GM21515 (cell line): ENCODE data around the gene TOMM34.

Experiments
- ATAC-seq: cut with Tn5 transposase; IDR thresholded peaks from one replicate; pipeline ENCODE4 v1.9.1; 2021; ENCODE audit not compliant: unreplicated experiment

Gene TOMM34

GRCh38 chr20:44963325-44964215 is 3.4 kb upstream of the TOMM34 start:
- no peak for ATAC-seq

DNA sequence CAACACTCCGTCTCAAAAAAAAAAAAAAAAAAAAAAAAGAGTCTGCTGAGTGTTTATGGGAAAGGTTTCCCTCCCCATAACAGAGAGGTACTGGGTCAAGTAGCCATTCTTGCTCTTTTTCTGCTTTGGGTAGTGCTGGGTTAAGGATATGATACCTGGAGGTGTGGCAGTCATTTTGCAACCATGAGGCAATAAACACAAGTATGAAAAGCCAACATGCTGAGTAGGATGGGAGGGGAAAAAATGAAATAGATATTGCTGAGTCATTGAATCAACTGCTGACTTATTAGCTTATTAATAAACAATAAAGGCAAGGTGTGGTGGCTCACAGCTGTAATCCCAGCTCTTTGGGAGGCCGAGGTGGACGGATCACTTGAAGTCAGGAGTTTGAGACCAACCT is 2.3 kb upstream of the TOMM34 start:
- ATAC-seq = no peak

GRCh38 chr20:44961870-44962267 is 1.7 kb upstream of the TOMM34 start:
- no peak for ATAC-seq

DNA sequence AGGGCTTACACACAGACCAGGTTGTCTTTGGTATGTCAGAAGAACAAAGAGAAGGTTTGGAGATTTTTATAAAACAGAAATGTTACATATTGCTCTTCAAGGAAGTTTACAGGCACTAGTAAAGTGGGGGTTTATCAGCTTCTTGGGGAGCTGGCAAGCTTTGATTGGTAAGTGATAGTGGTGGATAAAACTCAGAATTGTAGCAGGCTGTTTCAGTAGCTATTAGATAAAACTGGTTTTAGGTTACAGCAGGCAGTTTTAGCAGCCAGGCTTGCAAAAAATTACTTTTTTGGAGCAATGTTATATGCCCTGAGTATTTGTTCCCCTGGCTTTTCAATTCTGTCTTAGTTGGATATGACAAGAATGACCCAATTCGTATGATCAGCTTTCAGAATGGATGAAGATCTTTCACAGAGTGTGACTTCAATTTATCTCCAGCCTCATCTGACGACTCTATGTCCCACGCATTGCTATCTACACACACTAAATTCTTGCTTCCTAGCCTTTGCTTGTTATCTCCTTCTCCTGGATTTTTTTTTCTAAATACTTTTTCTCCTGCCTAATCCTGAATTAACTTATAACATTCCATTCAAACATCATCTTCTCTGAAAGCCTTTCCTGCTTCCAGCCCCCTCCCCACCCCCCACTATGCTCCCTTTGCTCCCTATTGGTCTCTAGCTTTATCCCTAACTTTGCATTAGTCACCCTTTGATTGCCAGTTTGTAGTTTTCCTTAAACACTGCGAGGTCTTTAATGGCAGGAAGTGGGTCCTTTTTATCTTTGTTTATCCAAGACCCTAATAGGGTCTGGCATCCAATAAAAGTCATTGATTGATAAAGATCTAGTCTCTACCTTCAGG is 1.0 kb upstream of the TOMM34 start:
- no peak for ATAC-seq

GRCh38 chr20:44959638-44960102 is 527 bp downstream of the TOMM34 start:
- no peak for ATAC-seq

GRCh38 chr20:44959082-44959637 is 1.0 kb downstream of the TOMM34 start:
- no peak for ATAC-seq

DNA sequence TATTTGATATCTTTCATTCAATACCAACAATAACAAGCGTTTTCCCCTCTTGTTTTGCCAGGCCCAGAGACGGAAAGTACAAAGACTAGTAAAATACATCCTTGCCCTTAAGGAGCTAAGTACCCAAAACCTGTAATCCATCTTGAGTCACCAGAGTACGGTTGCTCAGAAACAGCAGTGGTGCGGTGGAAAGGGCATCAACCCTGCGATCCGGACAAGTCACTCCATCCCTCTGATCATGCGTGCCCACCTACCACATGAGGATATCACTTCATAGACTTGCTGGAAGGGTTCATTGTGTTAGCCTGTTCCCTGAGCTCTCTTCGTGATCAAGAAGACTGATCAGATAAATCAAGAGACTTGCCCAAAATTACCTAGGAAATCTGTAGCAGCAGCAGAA is 1.9 kb downstream of the TOMM34 start:
- no peak for ATAC-seq

DNA sequence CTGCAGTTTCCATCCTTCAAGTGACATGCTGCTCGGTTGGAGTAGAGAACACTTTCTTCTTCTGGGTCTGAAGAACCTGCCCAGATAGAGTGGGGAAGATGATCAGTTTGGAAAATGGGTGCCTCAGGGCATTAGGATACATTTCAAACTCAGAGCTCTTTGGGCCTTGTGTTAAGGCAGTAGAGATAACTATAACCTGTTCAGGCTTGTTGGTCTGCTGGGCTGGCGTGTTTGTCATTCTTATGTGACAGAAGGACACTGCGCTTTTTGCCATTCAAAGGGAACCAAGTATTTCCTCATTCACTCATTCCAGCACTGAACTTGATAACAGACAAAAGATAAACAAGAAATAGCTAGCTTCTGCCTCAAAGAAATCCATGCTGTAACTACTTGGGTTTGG is 3.8 kb downstream of the TOMM34 start:
- no peak for ATAC-seq

GRCh38 chr20:44955270-44955669 is 4.9 kb downstream of the TOMM34 start:
- ATAC-seq = no peak

DNA sequence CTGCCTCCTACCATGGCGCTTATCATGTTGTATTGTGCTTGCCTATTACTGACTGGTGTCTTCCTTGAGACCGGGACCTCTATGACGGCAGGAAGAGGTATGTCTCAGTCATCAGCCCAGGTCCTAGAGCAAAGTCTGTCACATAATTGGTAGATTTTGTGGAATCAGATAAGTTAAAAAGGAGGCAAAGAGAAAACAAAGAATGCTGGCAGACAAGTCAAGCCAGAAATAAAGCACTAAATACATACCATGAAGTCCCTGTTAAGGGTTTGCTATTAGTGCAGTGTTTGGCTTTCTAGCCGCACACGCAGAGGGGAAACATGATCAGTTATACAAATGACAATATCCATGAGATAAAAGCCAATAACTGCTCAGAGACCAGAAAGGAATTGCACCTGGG is 6.0 kb downstream of the TOMM34 start:
- ATAC-seq = no peak

- ATAC-seq = no peak
Observed at GRCh38 chr20:44952731-44953130, 7.5 kb downstream of the TOMM34 start.

DNA sequence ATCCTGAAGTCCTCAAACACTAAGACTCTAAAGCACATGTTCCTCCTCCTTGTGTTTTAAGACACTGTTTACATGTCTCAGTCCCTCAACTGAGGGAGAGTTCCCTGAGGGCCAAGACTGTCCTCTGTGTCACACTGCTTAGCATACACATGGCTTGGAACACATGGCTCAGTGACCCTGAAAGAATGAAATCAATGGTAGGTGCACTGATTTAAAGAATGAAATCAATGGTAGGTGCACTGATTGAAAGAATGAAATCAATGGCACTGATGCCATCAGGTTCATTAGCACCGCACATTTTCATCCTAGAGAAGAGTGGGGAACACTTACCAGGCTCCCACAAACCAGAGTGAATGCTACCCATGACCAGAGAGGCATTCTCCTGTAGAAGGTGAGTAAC is 9.8 kb downstream of the TOMM34 start:
- ATAC-seq = no peak

GRCh38 chr20:44948513-44948912 is 11.7 kb downstream of the TOMM34 start:
- ATAC-seq = no peak

DNA sequence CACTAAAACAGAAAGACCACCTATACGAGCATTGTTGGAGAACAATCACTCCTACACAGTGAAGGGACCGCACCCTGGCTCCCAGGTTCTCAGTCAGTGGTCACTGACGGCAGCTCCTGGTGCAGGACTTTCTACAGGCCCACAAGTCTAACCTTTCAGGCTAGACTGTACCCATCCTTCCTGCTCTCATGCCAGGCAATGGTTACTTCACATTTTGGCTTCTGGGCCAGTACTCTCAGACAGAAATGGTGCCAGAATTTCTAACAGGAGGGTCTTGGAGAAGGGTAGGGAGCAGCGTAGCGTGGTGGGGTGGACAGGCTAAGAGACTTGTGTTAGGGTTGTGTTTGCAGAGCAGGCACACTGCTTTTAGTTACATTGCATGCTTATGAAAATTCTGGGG is 12.1 kb downstream of the TOMM34 start:
- no peak for ATAC-seq

DNA sequence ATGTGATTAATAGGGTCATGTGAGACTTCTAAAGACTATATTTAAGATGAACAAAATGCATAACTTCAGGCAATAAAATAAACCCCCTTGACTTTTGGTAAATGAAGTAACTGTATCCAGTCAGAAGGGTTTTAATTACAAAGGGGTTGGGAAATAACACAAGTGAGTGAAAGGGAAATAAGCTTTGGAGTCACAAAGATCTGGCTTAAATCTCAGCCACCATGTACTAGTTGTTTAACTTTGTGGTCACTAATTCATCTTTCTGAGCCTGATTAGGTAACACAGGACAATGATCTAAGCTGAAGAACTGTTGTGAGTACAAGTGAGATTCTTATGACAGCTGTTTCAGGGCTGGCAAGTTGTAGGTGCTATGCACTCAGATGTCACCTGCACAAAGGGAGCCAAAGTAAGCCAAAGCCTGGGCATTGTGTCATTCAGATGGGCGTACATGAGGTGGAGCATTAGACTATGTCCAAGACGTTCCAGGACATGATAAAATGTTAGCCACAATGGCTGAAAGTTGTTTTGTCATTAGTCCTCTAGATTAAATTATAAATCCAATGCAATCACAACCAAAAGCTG is 13.8 kb downstream of the TOMM34 start:
- ATAC-seq = no peak

DNA sequence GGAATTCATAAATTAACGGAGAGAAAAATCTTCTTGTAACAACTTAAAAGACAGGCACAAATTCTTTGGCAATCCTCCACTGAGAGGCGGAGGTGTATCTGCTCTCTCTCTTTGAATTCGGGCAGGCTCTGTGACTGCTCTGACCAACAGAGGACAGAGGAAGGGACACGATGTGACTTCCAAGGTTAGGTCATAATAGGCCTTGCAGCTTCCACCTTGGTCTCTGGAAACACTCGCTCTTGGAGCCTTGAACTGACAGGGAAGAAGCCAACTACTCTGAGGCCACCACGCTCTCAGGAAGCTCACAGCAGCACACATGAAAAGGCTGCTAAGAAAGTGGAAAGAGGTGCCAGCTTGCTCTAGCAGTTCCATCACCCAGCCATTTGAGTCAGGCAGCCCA is 14.9 kb downstream of the TOMM34 start:
- ATAC-seq = no peak

DNA sequence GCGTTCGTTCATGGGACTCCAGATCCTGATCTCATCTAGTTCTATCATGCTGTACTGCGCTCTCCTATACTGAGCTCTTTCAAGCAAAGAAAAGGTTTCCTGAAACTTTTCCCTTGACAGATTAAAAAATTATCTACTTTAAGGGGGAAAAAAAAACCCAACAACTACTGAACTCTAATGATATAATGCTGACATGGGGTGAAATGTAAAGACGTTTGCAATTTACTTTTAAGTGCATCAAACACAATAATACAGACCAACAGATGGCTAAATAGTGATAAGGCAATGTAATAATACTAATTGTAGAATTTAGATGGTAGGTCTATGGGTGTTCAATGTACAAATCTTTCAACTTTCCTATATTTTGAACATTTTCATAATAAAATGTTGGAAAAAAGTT is 16.4 kb downstream of the TOMM34 start:
- ATAC-seq = no peak

GRCh38 chr20:44942264-44942973 is 17.8 kb downstream of the TOMM34 start:
- ATAC-seq = no peak

DNA sequence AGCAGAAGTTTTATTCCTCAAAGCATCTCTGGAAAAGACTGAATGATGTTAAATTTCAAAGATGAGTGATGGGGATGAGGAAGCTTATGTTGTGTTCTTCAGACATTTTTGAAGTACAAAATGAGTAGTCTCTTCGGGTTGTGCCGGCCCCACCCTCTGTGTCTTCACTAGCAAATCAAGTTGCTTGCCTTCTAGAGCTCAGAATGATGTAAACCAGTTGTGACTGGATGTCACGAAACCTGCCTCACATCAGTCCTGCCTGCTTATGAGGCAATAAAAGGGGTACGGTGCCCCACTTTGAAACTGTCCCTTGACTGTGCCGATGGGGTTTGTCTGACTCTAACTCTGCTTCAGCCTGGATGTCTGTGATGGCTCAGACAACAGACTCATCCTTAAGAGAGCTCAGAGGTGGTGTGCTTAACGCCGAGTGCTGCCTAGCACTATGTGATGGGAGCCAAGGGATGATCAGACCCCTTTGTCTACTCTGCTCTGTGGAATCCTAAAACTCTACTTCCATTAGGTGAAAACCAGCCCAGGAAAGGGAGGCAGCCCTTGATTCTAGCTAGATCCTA is 19.0 kb downstream of the TOMM34 start:
- no peak for ATAC-seq

GRCh38 chr20:44938637-44939036 is 21.6 kb downstream of the TOMM34 start:
- ATAC-seq = no peak
